RPMI8226 (cell line): ENCODE measurements around the gene COLQ.
"Not testable (repeated sequence)": the region's sequence is repeated elsewhere in the genome, so short reads cannot be mapped to it uniquely, and the experiment has no call there.

Experiments
- DNase-seq: peaks from one replicate; pipeline ENCODE4 v3.0.0-alpha.2; 2015

The COLQ gene

GRCh38 chr3:15521573-15521965 lies at the start of gene COLQ:
Gene COLQ, minus strand, starts transcription at chr3:15521706. Its CDS starts 81 bp downstream, at chr3:15521625.
- DNase-seq, result no peak

- DNase-seq, result no peak
These were observed 41.7 kb upstream of the COLQ start for GRCh38 chr3:15563190-15563589.

- DNase-seq, result no peak
These were observed 41.1 kb upstream of the COLQ start for GRCh38 chr3:15562560-15562959.

GRCh38 chr3:15558581-15558980 lies 37.1 kb upstream of the COLQ start:
- no peak for DNase-seq

DNA sequence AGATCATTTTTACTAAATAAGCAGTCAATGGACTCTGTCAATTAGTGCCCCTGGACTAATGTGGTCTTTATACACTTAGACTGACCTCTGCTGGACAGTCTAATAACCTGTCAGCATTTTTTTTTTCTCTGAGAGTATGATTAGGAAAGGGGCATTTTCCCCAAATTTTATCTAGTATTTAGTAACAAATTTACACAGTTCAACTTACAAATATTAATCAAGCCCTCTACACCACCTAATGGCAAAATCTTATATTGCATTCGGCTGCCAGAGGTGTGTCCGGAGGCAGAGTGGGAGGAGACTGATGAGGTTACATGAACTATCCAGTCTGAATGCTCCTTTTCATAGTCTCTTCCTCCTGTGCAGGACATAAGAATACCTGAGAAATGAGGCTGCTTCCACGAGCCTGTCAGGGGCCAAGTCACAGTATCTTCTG lies 36.0 kb upstream of the COLQ start:
- DNase-seq, result peak; percentile 77

GRCh38 chr3:15556512-15556911 lies 35.0 kb upstream of the COLQ start:
- DNase-seq, result peak; percentile 33

DNA sequence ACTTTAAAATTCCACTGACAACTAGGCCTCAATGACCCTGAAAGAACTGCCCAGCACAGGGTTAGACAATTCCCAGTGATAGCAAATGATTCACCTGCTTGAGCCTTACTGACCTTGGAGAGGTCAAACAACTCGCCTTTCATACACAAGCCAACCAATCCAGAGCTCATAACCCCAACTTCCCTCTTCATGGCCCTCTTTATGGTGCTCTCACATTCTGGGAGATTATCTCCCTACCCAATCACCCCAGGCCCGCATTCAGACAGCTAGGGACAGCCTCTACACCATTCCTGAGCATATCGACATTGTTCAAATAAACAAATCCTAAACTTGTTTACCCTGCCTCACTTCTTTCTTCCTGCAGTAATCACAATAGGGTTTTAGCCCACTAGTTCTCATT lies 32.2 kb upstream of the COLQ start:
- no peak for DNase-seq

- DNase-seq, result no peak
These were observed 30.4 kb upstream of the COLQ start for GRCh38 chr3:15551902-15552301.

GRCh38 chr3:15549846-15550245 lies 28.3 kb upstream of the COLQ start:
- DNase-seq, result no peak

DNA sequence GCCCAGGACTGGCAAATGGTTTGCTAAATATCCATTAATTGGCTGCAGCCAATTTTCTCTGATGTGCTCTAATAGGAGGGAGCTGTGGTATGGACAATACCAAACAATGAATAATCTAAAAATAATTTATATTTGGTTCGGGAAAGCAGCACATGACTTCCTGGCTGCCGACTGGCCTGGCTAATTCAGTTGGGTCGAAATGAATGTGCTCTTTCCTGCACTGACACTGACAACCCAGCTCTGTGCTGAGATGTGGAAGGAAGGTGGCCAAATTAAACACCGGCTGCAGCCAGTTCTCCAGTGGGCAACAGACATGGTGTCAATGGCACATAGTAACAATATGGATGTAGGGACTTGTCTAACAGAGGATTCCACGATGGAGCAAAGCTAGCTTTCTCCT lies 21.1 kb upstream of the COLQ start:
- no peak for DNase-seq

DNA sequence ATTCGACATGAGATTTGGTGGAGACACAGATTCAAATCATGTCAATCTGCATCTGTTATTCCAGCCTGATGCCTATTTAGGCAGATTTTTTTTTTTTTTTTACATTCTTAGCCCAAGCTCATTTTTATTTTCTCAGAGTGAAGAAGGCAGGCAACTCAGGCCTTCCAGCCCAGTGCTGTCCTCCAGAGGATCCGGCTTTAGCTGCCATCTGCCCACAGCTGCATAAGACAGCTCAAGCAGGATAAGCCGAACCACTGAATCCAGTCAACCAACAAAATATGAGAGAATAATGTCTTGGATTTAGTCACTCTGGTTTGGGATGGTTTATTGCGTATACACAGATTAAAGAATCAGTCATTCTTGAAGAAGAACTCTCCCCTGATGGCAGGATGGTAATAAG lies 19.9 kb upstream of the COLQ start:
- no peak for DNase-seq

DNA sequence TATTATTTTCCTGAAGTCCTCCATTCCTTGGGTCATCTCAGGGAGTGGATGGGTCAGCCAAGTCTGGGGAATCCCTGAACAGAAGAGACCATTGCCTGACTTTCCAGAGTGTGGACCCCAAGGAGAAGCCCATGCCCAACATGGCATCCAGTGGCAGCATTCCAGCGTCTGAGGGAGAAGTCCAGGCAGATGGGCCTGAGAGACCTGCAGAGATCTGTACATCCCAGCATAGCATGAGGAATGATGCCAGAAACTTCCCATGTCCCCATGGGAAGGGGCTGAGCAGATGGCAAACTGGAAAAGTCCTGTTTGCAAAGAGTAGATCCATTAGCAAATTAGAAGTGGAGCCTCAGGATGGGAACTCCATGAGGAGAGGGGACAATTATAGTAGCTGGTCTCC lies 17.6 kb upstream of the COLQ start:
- DNase-seq, result no peak

- DNase-seq, result no peak
These were observed 16.8 kb upstream of the COLQ start for GRCh38 chr3:15538345-15538744.

GRCh38 chr3:15536856-15537255 lies 15.3 kb upstream of the COLQ start:
- DNase-seq, result no peak

GRCh38 chr3:15535732-15536131 lies 14.2 kb upstream of the COLQ start:
- DNase-seq, result no peak

- not testable (repeated sequence) for DNase-seq
These were observed 11.1 kb upstream of the COLQ start for GRCh38 chr3:15532614-15533013.

- no peak for DNase-seq
These were observed 9.8 kb upstream of the COLQ start for GRCh38 chr3:15531346-15531745.

DNA sequence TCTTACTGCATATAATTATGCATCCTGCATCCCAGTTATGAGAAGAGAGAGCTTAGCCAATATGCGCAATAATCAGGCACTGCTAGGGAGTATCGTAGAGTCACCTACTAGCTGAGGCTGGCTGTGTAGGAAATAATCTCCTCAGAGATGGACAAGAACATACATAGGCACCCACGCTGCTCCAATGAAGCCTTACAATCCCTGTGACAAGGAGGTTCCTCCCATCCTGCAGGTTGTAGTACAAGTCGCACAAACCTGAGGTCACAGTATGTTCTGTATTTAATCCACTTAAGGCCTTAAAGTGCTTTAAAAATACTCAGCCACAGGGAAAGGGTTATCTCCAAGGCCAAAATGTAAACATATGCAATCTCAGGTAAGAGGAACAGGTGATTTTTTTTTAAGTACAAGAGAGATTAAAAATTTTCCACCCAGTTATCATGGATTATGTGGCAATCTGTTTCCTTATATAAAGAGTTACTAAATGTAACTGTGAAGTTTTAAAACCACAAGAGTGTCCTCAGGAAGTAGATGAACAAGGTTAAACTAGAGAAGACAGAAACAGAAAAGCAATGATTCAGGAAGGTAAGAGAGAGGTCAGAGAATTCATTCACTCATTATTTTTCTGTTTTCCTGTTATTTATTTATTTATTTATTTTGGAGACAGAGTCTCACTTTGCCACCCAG lies 7.5 kb upstream of the COLQ start:
- no peak for DNase-seq

DNA sequence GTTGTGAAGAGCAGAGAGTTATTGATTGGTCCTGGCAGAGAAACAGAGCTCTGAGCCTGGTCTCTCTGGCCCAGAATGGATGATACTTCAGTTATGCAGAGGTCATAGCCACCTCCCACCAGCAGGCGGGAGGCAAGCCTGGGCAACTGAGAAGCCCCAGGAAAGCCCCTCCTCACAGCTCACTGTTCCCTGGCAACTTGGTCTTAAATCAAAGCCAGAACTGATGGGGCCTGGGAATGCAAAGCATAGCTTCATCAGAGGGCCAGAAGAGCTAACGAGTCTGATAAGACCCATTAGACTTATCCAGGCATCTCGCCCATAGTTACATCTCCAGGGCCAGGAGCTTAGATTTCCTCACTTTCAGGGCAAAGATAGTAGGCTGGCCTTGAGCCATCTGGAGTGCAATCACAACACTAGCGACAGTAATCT lies 5.5 kb upstream of the COLQ start:
- no peak for DNase-seq

- no peak for DNase-seq
These were observed 4.3 kb upstream of the COLQ start for GRCh38 chr3:15525790-15526189.

- DNase-seq, result no peak
These were observed 2.3 kb upstream of the COLQ start for GRCh38 chr3:15523660-15524417.

DNA sequence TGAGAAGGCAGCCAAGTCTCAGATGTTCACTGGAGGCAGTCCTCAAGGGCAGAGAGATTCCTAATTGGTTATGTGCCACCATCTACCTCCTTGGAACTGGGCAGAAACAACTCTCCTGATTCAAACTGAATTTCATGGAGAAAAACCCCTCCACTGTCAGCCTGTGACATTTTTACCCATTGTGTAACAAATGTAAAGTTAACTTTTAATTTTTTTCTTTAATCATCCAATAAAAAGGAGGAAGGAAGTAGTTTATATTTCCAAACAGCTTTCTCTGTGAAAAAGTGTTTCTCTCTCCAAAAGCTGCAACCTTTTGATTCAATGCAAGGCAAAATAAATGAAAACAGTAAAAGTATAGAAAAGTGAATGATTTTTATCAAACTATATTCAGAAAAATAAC lies 510 bp upstream of the COLQ start:
- no peak for DNase-seq

GRCh38 chr3:15520804-15521572 lies 518 bp downstream of the COLQ start:
- no peak for DNase-seq

DNA sequence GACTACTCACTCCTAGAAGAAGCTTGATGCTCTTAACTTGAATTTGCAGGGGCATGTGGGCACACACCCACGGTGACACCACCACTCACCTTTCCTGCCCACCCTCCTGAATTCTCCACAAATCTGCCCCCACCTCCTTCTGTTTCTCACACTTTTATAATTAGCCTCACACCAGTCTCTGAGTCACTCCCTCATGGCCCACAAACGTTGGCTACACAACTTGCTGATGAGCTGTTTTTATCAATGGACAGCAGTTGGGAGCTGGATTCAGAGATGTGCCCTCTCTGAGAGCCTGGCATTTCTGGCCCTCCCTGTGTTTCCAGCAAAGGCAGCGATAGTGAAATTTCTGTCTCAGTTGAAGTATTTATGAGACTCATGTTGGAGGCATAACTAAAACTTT lies 1.3 kb downstream of the COLQ start:
- no peak for DNase-seq
